ENCODE data around the gene ARFIP2. TPM values are rescaled to one million over a fixed set of nuclear protein-coding genes. Genes with fewer than 3 reads are reported as not detected.
A peak's percentile ranks its signal among the peaks of the same experiment; 100 is the strongest.

Gene ARFIP2
- total and polyA plus RNA-seq, 2 of the 8 experiments (the other 6 are each of a cell fraction or from before 2014, with no cell fraction given), result 48.3 to 48.7 TPM

DNA sequence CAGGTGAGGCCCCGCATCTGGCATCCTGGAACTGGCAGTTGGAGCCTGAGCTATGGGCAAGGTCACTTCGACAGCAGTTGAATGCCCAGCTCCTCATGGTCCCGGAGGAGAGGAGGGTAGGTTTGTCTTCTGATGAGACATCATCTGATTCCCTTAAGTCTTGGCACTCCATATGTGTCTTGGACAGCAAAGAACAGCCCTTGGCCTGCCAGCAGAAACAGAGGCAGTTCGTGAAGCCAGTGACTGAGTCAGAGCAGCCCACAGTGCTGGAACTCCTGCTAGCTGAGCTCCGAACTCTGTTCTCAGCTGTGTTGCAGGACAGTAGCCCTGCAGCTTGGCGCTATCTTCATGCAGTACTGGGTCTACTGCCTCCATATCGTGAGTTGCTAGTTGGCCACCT, 17.0 kb upstream of the ARFIP2 start:
- Histone ChIP-seq H3K9me3 (ENCODE audit: insufficient read depth in 2 of 2, low read depth in 1 of 2, low read length in 1 of 2) (no peaks in the 10 kb centered on the region), H2AK5ac (ENCODE audit: low read depth, low read length) (no peak overlapping the region), H3K79me2 (ENCODE audit: control insufficient read depth in 1 of 2, insufficient read depth in 2 of 2, low read length in 2 of 2) (no peaks in the 10 kb centered on the region), H2BK120ac (replicated peaks; ENCODE audit: low read depth, low read length) (no peak overlapping the region), H3K4me3 (ENCODE audit: extremely low read depth in 1 of 4, insufficient read depth in 2 of 4, low read depth in 3 of 4, low read length in 4 of 4) (no peak overlapping the region), H3K79me1 (ENCODE audit: low read depth, low read length) (no peaks in the 10 kb centered on the region), H3K9ac (replicated peaks in 1 of 4; ENCODE audit: extremely low read depth in 1 of 4, low read depth in 3 of 4, low read length in 3 of 4) (no peak overlapping the region), H3K23me2 (ENCODE audit: low read depth, low read length) (peaks cover 3% of the 10 kb centered on the region; the same call in 1 of the 2 replicates), H3K4me1 (replicated peaks in 1 of 4; ENCODE audit: control insufficient read depth in 3 of 4, insufficient read depth in 4 of 4, low read length in 3 of 4) (peaks cover 0 to 6% (median 1%) of the 10 kb centered on the region in 4 experiments; a peak in 4 of 7 replicates), H4K8ac (ENCODE audit: extremely low read depth, insufficient read depth, low read length) (no peak overlapping the region), H2BK20ac (ENCODE audit: low read length) (no peak overlapping the region), H4K20me1 (replicated peaks in 1 of 2; ENCODE audit: control insufficient read depth in 1 of 2, insufficient read depth in 2 of 2, low read length in 2 of 2) (no peaks in the 10 kb centered on the region), H2BK15ac (ENCODE audit: low read length) (no peak overlapping the region), H3K27ac (ENCODE audit: low read depth, low read length) (no peak overlapping the region), H3K14ac (ENCODE audit: insufficient read length) (no peak overlapping the region), H2BK5ac (ENCODE audit: low read depth, low read length) (no peak overlapping the region), H3K4ac (replicated peaks; ENCODE audit: insufficient read length, low read depth, low read length) (no peak overlapping the region), H4K91ac (replicated peaks; ENCODE audit: insufficient read length, low read length) (no peak overlapping the region), H3K36me3 (ENCODE audit: control insufficient read depth in 2 of 4, insufficient read depth in 4 of 4, low read length in 3 of 4) (peaks cover 0 to 3% (median 0%) of the 10 kb centered on the region in 4 experiments; a peak in 2 of 8 replicates), H2BK12ac (ENCODE audit: low read depth, low read length) (no peak overlapping the region), H3K18ac (ENCODE audit: extremely low read depth, low read length) (no peak overlapping the region), H2AFZ (ENCODE audit: low read length) (no peak overlapping the region), H3K23ac (ENCODE audit: insufficient read length) (no peak overlapping the region), H3K4me2 (ENCODE audit: insufficient read depth in 1 of 2, low read depth in 2 of 2, low read length in 2 of 2) (peak overlapping the region in 1 of 2 experiments; percentile 79; a peak in 1 of 4 replicates), H3K27me3 (replicated peaks in 1 of 4; ENCODE audit: control insufficient read depth in 3 of 4, extremely low read depth in 1 of 4, insufficient read depth in 3 of 4, low read length in 3 of 4) (no peaks in the 10 kb centered on the region), H3K56ac (replicated peaks; ENCODE audit: insufficient read length, low read depth, low read length) (no peak overlapping the region), H4K5ac (ENCODE audit: insufficient read length, low read depth, low read length) (no peak overlapping the region)
- no peak for DNase-seq (ENCODE audit: low read depth in 1 of 2, low spot score in 2 of 2)
- 74% methylated on average over 7 of the region's 7 CpGs; no CpG with 5 or more reads in 1 of the 2 experiments for WGBS, 2 experiments (ENCODE audit: extremely low coverage in 1 of 2, insufficient coverage in 1 of 2, insufficient read length in 1 of 2, insufficient replicate concordance in 2 of 2, low coverage in 1 of 2, low lambda C conversion rate in 2 of 2, missing lambda C conversion rate in 1 of 2)
- ChIA-PET CTCF (ENCODE audit: partially characterized antibody) (interaction anchor here (0.6 to 8.7 kb wide), 16 partner anchors 9 to 1318 kb away, joined by 3 to 60 read pairs (median 5); partner anchors contain the start of gene TIMM10B), POLR2A (ENCODE audit: partially characterized antibody) (interaction anchor here (1.2 to 3.1 kb wide), 7 partner anchors 9 to 117 kb away, joined by 3 to 13 read pairs (median 4); partner anchors contain the start of genes ARFIP2, TIMM10B and TRIM3)
- FAIRE-seq, result no peak
- TF ChIP-seq TCF12 (IDR thresholded peaks at IDR 0.05; ENCODE audit: low read depth, low read length) (no peak), SIRT6 (IDR thresholded peaks at IDR 0.05; ENCODE audit: low read length) (no peak), ASH2L (IDR thresholded peaks at IDR 0.05; ENCODE audit: low read length) (no peak), CEBPB (IDR thresholded peaks at IDR 0.05; ENCODE audit: low read depth, low read length) (no peak), JUND (IDR thresholded peaks at IDR 0.05; ENCODE audit: low read length) (no peak), RBBP5 (IDR thresholded peaks at IDR 0.05; ENCODE audit: borderline replicate concordance, low read depth, low read length) (no peak), CREB1 (IDR thresholded peaks at IDR 0.05) (no peak), PHF8 (conservative IDR thresholded peaks at IDR 0.05; ENCODE audit: low read depth, low read length) (no peak)
- TF ChIP-seq, protein P1, sequence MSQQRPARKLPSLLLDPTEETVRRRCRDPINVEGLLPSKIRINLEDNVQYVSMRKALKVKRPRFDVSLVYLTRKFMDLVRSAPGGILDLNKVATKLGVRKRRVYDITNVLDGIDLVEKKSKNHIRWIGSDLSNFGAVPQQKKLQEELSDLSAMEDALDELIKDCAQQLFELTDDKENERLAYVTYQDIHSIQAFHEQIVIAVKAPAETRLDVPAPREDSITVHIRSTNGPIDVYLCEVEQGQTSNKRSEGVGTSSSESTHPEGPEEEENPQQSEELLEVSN (IDR thresholded peaks at IDR 0.05), result no peak
- TF ChIP-seq, protein P2, sequence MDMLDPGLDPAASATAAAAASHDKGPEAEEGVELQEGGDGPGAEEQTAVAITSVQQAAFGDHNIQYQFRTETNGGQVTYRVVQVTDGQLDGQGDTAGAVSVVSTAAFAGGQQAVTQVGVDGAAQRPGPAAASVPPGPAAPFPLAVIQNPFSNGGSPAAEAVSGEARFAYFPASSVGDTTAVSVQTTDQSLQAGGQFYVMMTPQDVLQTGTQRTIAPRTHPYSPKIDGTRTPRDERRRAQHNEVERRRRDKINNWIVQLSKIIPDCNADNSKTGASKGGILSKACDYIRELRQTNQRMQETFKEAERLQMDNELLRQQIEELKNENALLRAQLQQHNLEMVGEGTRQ (IDR thresholded peaks at IDR 0.05; ENCODE audit: low read length), result no peak
